ENCODE data around the gene FMN2. TPM values are rescaled to one million over a fixed set of nuclear protein-coding genes. Genes with fewer than 3 reads are reported as not detected.

FMN2 gene
- polyA plus RNA-seq (ENCODE audit: low read depth in 6 of 6), result not detected

GRCh38 chr1:240091614-240092300, at the start of gene FMN2:
Gene FMN2 (plus strand): TSS chr1:240091883. CDS start chr1:240092110, 227 bp downstream.
- Mint-ChIP-seq H3K27ac (no peak within 1 kb of the TSS), H3K9me3 (peaks cover 0 to 7% (median 3%) of the 10 kb centered on the region in 7 donors), H3K4me3 (peak within 1 kb of the TSS in 5 of 8 donors; percentile 16 to 50 (median 37)), H3K27me3 (peaks cover 45 to 47% (median 46%) of the 10 kb centered on the region in 3 donors), H3K4me1 (peaks cover 0 to 6% (median 4%) of the 10 kb centered on the region in 3 donors), H3K36me3 (peaks cover 4 to 8% of the 10 kb centered on the region in 2 donors)
- no peak for ATAC-seq (ENCODE audit: low read depth in 2 of 2)
- DNase-seq, result no peak

- H3K4me3 Mint-ChIP-seq, result no peak overlapping the region
- H3K27ac Mint-ChIP-seq, result no peak overlapping the region
These were observed 47.1 kb upstream of the FMN2 start for GRCh38 chr1:240044620-240045019.

GRCh38 chr1:240046000-240046399, 45.7 kb upstream of the FMN2 start:
- Mint-ChIP-seq H3K4me1 (no peaks in the 10 kb centered on the region), H3K27ac (no peak overlapping the region), H3K9me3 (peaks cover 0 to 15% (median 0%) of the 10 kb centered on the region in 7 donors), H3K27me3 (no peaks in the 10 kb centered on the region), H3K4me3 (no peak overlapping the region), H3K36me3 (no peaks in the 10 kb centered on the region)
- ATAC-seq (ENCODE audit: low read depth in 2 of 2) (no peak), DNase-seq (no peak)

More at GRCh38 chr1:240044620-240045019, 47.1 kb upstream of the FMN2 start:
- DNase-seq (no peak), ATAC-seq (ENCODE audit: low read depth in 2 of 2) (no peak)
- Mint-ChIP-seq H3K4me1 (no peaks in the 10 kb centered on the region), H3K27me3 (no peaks in the 10 kb centered on the region), H3K9me3 (peaks cover 0 to 16% (median 0%) of the 10 kb centered on the region in 7 donors), H3K36me3 (no peaks in the 10 kb centered on the region)

GRCh38 chr1:240054109-240054701, 37.5 kb upstream of the FMN2 start:
- Mint-ChIP-seq H3K36me3 (no peaks in the 10 kb centered on the region), H3K4me3 (no peak overlapping the region), H3K27ac (peak overlapping the region in 1 of 6 donors; percentile 30), H3K4me1 (no peaks in the 10 kb centered on the region), H3K27me3 (peaks cover 0 to 5% (median 0%) of the 10 kb centered on the region in 3 donors), H3K9me3 (peaks cover 0 to 10% (median 4%) of the 10 kb centered on the region in 7 donors)
- DNase-seq (no peak), ATAC-seq (ENCODE audit: low read depth in 2 of 2) (no peak)

DNA sequence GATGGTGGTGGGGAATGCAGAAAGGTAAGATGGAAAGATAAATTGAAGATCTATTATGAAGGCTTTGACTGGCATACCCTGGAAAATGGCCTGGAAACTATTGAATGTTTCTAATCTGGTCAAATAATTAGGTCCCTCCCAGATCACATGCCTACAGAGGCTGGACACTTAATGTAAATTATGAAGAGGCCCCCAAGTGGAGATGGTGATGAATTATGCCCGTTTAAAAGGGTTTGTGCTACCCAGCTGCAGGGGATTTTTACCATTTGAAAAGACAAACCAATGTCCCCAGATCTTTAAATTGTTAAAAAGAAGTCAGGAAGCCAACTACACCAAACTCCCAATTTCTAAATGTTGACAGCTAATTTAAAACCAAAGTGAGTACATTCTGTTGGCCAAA, 35.7 kb upstream of the FMN2 start:
- ATAC-seq (ENCODE audit: low read depth in 2 of 2) (no peak), DNase-seq (no peak)
- no peak overlapping the region for H3K4me3 Mint-ChIP-seq

DNA sequence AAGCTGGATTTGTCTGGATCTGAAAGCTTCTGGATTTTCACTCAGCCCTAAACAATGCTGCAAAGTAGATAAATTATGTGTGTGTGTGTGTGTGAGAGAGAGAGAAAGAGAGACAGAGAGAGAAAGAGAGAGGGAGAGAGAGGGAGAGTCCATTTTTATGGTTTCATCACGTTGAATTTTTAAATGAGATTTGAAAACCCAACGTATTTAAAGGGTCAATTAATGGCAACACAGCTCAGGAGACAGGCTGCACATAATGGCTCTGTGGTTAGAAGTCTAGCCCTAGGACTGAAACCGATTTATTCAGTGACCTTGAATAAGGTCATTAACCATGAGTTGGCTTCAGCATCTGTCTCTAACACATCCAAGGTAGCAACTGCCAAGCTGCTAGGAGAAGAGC, 35.3 kb upstream of the FMN2 start:
- H3K4me1 Mint-ChIP-seq, result no peaks in the 10 kb centered on the region
- H3K4me3 Mint-ChIP-seq, result no peak overlapping the region
- no peaks in the 10 kb centered on the region for H3K36me3 Mint-ChIP-seq
- no peak overlapping the region for H3K27ac Mint-ChIP-seq
- peaks cover 0 to 5% (median 0%) of the 10 kb centered on the region in 3 donors for H3K27me3 Mint-ChIP-seq
- DNase-seq, result no peak
- no peak for ATAC-seq (ENCODE audit: low read depth in 2 of 2)
- peaks cover 0 to 16% (median 4%) of the 10 kb centered on the region in 7 donors for H3K9me3 Mint-ChIP-seq

More for the DNA sequence above, 35.7 kb upstream of the FMN2 start:
- Mint-ChIP-seq H3K36me3 (no peaks in the 10 kb centered on the region), H3K27ac (no peak overlapping the region), H3K4me1 (no peaks in the 10 kb centered on the region), H3K27me3 (peaks cover 0 to 5% (median 0%) of the 10 kb centered on the region in 3 donors), H3K9me3 (peaks cover 0 to 11% (median 4%) of the 10 kb centered on the region in 7 donors)

- Mint-ChIP-seq H3K27ac (no peak overlapping the region), H3K9me3 (peaks cover 0 to 11% (median 4%) of the 10 kb centered on the region in 7 donors)
These were observed 33.6 kb upstream of the FMN2 start for GRCh38 chr1:240058049-240058448.

DNA sequence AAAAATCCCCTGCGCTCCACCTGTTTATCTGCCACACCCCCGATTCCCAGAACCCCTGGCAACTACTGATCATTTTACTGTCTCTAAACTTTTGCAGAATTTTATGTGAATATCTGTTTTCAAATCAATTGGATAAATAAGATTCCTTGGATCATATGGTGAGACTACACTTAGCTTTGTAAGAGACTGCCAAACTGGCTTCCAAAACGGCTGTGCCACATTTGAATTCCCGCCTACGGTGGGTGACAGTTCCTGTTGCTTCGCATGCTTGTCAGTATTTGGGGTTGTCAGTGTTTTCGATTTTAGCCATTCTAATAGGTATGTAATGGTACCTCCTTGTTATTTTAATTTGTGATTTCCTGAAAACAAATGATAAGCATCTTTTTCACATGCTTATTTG, 22.7 kb upstream of the FMN2 start:
- H3K27me3 Mint-ChIP-seq, result peaks cover 0 to 5% (median 0%) of the 10 kb centered on the region in 3 donors
- peak overlapping the region in 1 of 6 donors; percentile 41 for H3K27ac Mint-ChIP-seq
- H3K36me3 Mint-ChIP-seq, result peaks cover 0 to 8% of the 10 kb centered on the region in 2 donors
- DNase-seq (no peak), ATAC-seq (ENCODE audit: low read depth in 2 of 2) (no peak)
- no peaks in the 10 kb centered on the region for H3K4me1 Mint-ChIP-seq
- no peak overlapping the region for H3K4me3 Mint-ChIP-seq
- peaks cover 0 to 12% (median 4%) of the 10 kb centered on the region in 7 donors for H3K9me3 Mint-ChIP-seq

More at GRCh38 chr1:240058049-240058448, 33.6 kb upstream of the FMN2 start:
- no peak for ATAC-seq (ENCODE audit: low read depth in 2 of 2)
- peaks cover 0 to 5% (median 0%) of the 10 kb centered on the region in 3 donors for H3K27me3 Mint-ChIP-seq
- no peaks in the 10 kb centered on the region for H3K4me1 Mint-ChIP-seq
- no peak for DNase-seq
- H3K4me3 Mint-ChIP-seq, result no peak overlapping the region
- H3K36me3 Mint-ChIP-seq, result no peaks in the 10 kb centered on the region

DNA sequence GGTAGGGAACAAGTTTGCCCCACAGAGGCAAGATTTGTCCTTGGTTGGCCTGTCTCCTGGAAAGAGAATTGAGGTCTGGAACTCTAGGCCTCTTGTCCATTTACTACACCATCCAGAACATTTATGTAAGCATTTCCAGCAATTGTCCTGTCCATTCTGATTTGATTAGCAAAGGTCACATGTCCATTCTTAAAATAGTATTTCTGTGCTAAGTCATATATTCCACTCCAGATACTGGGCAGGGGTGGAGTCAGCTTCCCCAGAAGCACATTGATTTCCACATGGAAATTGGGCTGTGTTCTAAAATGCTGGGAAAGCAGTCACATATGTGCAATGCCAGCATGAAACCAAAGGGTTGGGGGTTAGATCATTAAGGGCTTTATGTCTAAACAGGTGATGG, 21.5 kb upstream of the FMN2 start:
- H3K4me3 Mint-ChIP-seq, result no peak overlapping the region
- H3K36me3 Mint-ChIP-seq, result peaks cover 0 to 8% of the 10 kb centered on the region in 2 donors
- peaks cover 0 to 8% (median 2%) of the 10 kb centered on the region in 7 donors for H3K9me3 Mint-ChIP-seq
- DNase-seq (no peak), ATAC-seq (ENCODE audit: low read depth in 2 of 2) (no peak)
- H3K27ac Mint-ChIP-seq, result peak overlapping the region in 1 of 6 donors; percentile 19
- no peaks in the 10 kb centered on the region for H3K4me1 Mint-ChIP-seq
- peaks cover 0 to 5% (median 0%) of the 10 kb centered on the region in 3 donors for H3K27me3 Mint-ChIP-seq

DNA sequence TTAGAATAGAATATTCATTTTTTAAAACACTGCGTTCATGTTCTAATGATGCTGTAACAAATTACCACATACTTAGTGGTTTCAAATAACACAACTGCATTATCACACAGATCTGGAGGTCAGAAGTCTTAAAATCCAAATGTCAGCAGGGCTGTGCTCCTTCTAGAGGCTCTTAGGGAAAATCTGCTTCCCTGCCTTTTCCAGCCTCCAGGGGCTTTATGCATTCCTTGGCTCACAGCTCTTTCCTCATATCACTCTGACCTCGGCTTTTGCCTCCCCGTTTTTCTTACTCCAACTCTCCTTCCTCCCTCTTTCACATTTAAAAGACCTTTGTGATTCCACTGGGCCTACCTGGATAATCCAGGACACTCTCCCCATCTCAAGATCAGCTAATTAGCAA, 18.6 kb upstream of the FMN2 start:
- H3K27me3 Mint-ChIP-seq, result peaks cover 0 to 5% (median 0%) of the 10 kb centered on the region in 3 donors
- no peaks in the 10 kb centered on the region for H3K4me1 Mint-ChIP-seq
- H3K27ac Mint-ChIP-seq, result no peak overlapping the region
- ATAC-seq (ENCODE audit: low read depth in 2 of 2) (no peak), DNase-seq (no peak)
- peaks cover 0 to 8% of the 10 kb centered on the region in 2 donors for H3K36me3 Mint-ChIP-seq
- peaks cover 2 to 12% (median 8%) of the 10 kb centered on the region in 7 donors for H3K9me3 Mint-ChIP-seq
- H3K4me3 Mint-ChIP-seq, result no peak overlapping the region

- ATAC-seq (ENCODE audit: low read depth in 2 of 2), result no peak
- peaks cover 2 to 15% (median 8%) of the 10 kb centered on the region in 7 donors for H3K9me3 Mint-ChIP-seq
- no peak for DNase-seq
- peaks cover 0 to 8% of the 10 kb centered on the region in 2 donors for H3K36me3 Mint-ChIP-seq
- no peak overlapping the region for H3K27ac Mint-ChIP-seq
- no peak overlapping the region for H3K4me3 Mint-ChIP-seq
- peaks cover 0 to 5% (median 0%) of the 10 kb centered on the region in 3 donors for H3K27me3 Mint-ChIP-seq
- no peaks in the 10 kb centered on the region for H3K4me1 Mint-ChIP-seq
These were observed 17.3 kb upstream of the FMN2 start for GRCh38 chr1:240074422-240074821.

DNA sequence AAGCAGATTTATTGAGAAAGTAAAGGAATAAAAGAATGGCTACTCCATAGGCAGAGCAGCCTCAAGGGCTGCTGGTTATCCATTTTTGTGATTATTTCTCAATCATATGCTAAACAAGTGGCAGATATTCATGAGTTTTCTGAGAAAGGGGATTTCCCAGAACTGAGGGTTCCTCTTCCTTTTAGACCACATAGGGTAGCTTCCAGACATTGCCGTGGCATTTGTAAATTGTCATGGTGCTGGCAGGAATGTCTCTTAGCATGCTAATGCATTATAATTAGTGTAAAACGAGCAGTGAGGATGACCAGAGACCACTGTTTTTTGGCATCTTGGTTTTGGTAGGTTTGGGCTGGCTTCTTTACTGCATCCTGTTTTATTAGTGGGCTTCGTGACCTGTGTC, 16.8 kb upstream of the FMN2 start:
- Mint-ChIP-seq H3K27ac (no peak overlapping the region), H3K4me1 (no peaks in the 10 kb centered on the region), H3K27me3 (peaks cover 0 to 5% (median 0%) of the 10 kb centered on the region in 3 donors), H3K9me3 (peaks cover 2 to 18% (median 8%) of the 10 kb centered on the region in 7 donors), H3K4me3 (no peak overlapping the region), H3K36me3 (peaks cover 0 to 8% of the 10 kb centered on the region in 2 donors)
- DNase-seq, result no peak
- ATAC-seq (ENCODE audit: low read depth in 2 of 2), result no peak

GRCh38 chr1:240084337-240084736, 7.3 kb upstream of the FMN2 start:
- peaks cover 0 to 10% (median 3%) of the 10 kb centered on the region in 7 donors for H3K9me3 Mint-ChIP-seq
- no peak for ATAC-seq (ENCODE audit: low read depth in 2 of 2)
- no peaks in the 10 kb centered on the region for H3K4me1 Mint-ChIP-seq
- H3K27ac Mint-ChIP-seq, result no peak overlapping the region
- H3K36me3 Mint-ChIP-seq, result peaks cover 4 to 8% of the 10 kb centered on the region in 2 donors
- peaks cover 10 to 19% (median 11%) of the 10 kb centered on the region in 3 donors for H3K27me3 Mint-ChIP-seq
- no peak for DNase-seq
- no peak overlapping the region for H3K4me3 Mint-ChIP-seq

- H3K4me3 Mint-ChIP-seq, result no peak overlapping the region
- no peak overlapping the region for H3K27ac Mint-ChIP-seq
- H3K4me1 Mint-ChIP-seq, result no peaks in the 10 kb centered on the region
- ATAC-seq (ENCODE audit: low read depth in 2 of 2), result no peak
- peaks cover 0 to 10% (median 3%) of the 10 kb centered on the region in 7 donors for H3K9me3 Mint-ChIP-seq
- H3K36me3 Mint-ChIP-seq, result peaks cover 4 to 8% of the 10 kb centered on the region in 2 donors
- DNase-seq, result no peak
- H3K27me3 Mint-ChIP-seq, result peaks cover 11 to 19% (median 15%) of the 10 kb centered on the region in 3 donors
These were observed 6.9 kb upstream of the FMN2 start for GRCh38 chr1:240084749-240085148.

All from naive B cell (primary cell).